Muscle layer of colon (tissue), 2 donors: ENCODE data around the gene BTRC.
"Not testable (repeated sequence)": the region's sequence is repeated elsewhere in the genome, so short reads cannot be mapped to it uniquely, and the experiment has no call there.

Experiments used
- H3K27ac ChIP-seq: one replicate; pipeline ENCODE4 v1.7.0; 2013; ENCODE audit warnings: low read depth, mild to moderate bottlenecking, low read length, moderate library complexity
- H3K27me3 ChIP-seq, 2 donors: one replicate each; pipeline ENCODE4 v1.7.0; 2013; ENCODE audit warnings: low read length in 2 of 2, mild to moderate bottlenecking in 2 of 2; ENCODE audit not compliant: insufficient read depth in 2 of 2, control insufficient read depth in 1 of 2
- H3K36me3 ChIP-seq: one replicate; pipeline ENCODE4 v1.7.0; 2013; ENCODE audit warnings: mild to moderate bottlenecking, low read length; ENCODE audit not compliant: insufficient read depth
- H3K4me1 ChIP-seq: one replicate; pipeline ENCODE4 v1.7.0; 2013; ENCODE audit warnings: mild to moderate bottlenecking, low read length; ENCODE audit not compliant: insufficient read depth
- H3K4me3 ChIP-seq, 2 donors: one replicate each; pipeline ENCODE4 v1.7.0; 2013; ENCODE audit warnings: low read length in 2 of 2, low read depth in 1 of 2, mild to moderate bottlenecking in 1 of 2, moderate library complexity in 1 of 2
- H3K9ac ChIP-seq: one replicate; pipeline ENCODE4 v1.7.0; 2013; ENCODE audit warnings: low read length
- H3K9me3 ChIP-seq: one replicate; pipeline ENCODE4 v1.7.0; 2013; ENCODE audit warnings: mild to moderate bottlenecking, low read length
- donor health status: abdominal sarcoma.
- donor health status: Adenocarcinoma of cecum.

Gene BTRC

DNA sequence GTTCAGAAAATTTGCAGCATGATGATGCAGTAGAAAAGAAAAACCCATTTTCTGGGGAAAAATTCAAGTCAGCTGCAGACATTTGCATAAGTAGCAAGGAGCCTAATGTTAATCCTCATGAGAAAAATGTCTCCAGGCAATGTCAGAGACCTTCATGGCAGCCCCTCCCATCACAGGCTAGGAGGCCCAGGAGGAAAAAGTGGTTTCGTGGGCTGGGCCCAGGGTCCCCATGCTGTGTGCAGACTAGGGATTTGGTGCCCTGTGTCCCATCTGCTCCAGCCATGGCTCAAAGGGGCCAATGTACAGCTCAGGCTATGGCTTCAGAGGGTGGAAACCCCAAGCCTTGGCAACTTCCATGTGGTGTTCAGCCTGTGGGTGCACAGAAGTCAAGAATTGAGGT lies 26.5 kb upstream of the BTRC start:
- not testable (repeated sequence) for H3K9ac ChIP-seq, H3K4me3 ChIP-seq, H3K27me3 ChIP-seq, H3K9me3 ChIP-seq, H3K27ac ChIP-seq, H3K4me1 ChIP-seq, H3K36me3 ChIP-seq

DNA sequence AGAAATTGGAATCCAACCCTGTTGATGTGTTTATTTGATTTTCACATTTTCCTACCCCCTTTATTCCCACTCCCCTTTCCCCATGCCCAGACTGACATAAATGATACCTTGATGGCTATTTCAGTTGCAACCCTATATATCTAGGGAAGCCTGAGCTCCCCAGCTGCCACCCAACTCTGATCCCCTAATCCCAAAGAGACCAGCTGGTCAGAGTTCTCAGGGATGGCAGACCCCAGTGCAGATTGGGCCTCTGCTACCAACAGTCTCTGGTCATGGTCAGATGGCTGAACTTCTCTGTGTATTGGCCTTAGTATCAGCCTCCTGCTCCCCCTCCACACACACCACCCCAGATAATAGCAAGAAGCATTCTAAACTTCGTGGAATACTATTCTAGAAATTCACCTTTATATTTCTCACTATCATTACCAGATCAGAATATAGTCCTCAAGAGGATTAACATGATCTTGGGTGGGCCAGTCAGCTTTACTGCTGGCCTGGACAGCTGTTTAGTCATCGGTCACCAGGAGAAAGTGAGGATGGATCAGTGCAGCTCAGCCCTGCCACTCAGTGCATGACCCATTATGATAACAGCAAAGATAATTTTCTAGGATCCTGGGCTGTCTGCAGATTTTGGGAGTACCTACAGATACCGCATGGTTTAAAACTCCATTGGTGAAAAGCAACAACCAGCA lies 24.5 kb upstream of the BTRC start:
- no peaks in the 10 kb centered on the region for H3K9me3 ChIP-seq
- no peaks in the 10 kb centered on the region for H3K27me3 ChIP-seq
- H3K4me3 ChIP-seq = no peak overlapping the region
- H3K9ac ChIP-seq = no peak overlapping the region
- H3K4me1 ChIP-seq = no peaks in the 10 kb centered on the region
- H3K27ac ChIP-seq = no peak overlapping the region
- H3K36me3 ChIP-seq = no peaks in the 10 kb centered on the region

DNA sequence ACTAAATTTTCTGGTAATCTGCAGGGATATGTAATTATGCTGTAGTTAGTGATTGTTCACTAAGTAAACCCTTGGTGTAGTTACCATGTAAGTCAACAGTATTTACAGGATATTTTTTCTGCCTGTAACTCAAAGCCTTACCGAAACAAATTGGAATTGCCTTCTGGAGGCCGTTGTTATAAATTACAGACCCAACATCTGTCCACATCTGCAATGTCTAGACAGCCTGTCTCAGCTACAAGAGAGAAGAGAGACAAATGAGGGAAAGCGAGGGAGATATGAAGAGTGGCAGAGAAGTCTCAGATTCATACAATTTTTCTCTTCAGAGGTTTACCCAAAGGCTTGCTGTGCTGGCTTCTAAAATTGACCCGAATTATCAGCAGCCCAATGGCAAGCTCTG lies 23.7 kb upstream of the BTRC start:
- Histone ChIP-seq H3K27me3 (no peaks in the 10 kb centered on the region), H3K9me3 (no peaks in the 10 kb centered on the region), H3K4me3 (no peak overlapping the region), H3K4me1 (no peaks in the 10 kb centered on the region), H3K36me3 (no peaks in the 10 kb centered on the region), H3K27ac (no peak overlapping the region), H3K9ac (no peak overlapping the region)

DNA sequence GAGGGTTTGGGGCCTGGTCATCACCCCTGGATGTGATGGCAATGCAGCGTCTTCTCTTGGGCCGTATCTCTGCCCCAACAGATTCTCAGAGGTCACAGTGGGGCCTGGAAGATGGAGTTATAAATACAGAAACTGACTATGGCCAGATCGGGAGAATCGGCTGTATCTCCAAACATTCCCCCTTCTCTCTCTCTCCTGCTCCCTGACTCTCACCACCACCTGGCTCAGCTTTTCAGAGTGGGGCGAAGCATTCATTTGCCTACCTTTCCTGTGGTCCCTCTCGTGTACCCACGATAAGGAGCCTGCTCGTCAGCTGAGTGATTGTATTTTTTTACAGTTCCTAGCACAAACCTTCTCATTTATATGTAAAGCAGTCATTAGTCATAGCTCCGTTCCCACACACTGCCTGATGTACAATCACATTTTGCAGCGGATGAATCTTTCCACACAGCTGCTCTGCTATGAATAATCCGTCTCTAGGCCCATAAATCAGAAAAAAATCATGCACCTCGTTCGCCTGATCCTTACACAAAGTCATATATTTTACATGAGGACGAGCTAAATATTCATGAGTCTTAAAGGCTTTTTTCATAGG lies 23.2 kb upstream of the BTRC start:
- Histone ChIP-seq H3K9me3 (no peaks in the 10 kb centered on the region), H3K27me3 (no peaks in the 10 kb centered on the region), H3K27ac (no peak overlapping the region), H3K4me3 (no peak overlapping the region), H3K4me1 (no peaks in the 10 kb centered on the region), H3K9ac (no peak overlapping the region), H3K36me3 (no peaks in the 10 kb centered on the region)

DNA sequence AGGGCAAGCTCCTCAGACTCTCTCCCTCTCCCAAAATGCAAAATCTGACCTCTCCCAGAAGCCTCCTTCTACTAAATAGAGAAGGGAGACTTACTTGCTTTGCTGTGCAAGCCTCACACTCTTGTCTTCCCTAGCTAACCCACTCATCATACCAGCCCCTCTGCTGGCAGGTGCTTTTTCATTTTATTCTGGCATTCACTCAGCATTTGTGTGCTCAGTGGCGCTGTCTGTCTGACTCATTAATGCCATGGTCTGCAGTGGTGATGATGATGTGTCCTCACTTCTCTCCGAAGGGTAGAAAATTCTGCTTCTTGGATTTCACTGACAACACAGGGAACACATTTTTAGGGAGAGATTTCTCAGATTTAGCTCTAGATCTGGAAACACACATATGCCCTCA lies 22.0 kb upstream of the BTRC start:
- Histone ChIP-seq H3K4me3 (no peak overlapping the region), H3K9me3 (no peaks in the 10 kb centered on the region), H3K27me3 (no peaks in the 10 kb centered on the region), H3K4me1 (no peaks in the 10 kb centered on the region), H3K36me3 (no peaks in the 10 kb centered on the region), H3K27ac (no peak overlapping the region), H3K9ac (no peak overlapping the region)

DNA sequence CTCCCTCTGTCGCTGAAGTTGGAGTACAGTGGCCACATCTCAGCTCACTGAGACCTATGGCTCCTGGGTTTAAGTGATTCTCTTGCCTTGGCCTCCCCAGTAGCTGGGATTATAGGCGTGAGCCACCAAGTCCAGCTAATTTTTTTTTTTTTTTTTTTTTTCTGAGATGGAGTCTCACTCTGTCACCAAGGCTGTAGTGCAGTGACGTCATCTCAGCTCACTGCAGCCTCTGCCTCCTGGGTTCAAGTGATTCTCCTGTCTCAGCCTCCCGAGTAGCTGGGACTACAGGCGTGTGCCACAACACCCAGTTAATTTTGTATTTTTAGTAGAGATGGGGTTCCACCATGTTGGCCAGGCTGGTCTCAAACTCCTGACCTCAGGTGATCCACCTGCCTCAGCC lies 19.7 kb upstream of the BTRC start:
- not testable (repeated sequence) for H3K4me1 ChIP-seq, H3K36me3 ChIP-seq, H3K9ac ChIP-seq, H3K27me3 ChIP-seq, H3K4me3 ChIP-seq, H3K9me3 ChIP-seq, H3K27ac ChIP-seq

DNA sequence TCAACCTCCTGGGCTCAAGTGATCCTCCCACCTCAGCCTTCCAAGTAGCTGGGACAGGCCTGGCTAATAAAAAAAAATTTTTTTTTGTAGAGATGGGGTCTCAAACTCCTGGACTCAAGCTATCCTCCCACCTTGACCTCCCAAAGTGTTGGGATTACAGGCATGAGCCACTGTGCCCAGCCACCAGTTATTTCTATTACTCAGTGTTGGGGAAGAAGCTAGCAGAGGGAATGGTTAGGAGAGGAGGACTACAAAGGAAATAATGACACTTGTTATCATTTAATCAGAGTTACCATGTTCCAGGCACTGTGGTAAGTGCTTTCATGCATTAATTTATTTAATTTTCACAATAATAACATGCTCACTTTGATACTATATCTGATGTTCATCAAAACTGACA lies 17.6 kb upstream of the BTRC start:
- H3K4me3 ChIP-seq = no peak overlapping the region
- H3K9ac ChIP-seq = no peak overlapping the region
- H3K4me1 ChIP-seq = no peaks in the 10 kb centered on the region
- no peak overlapping the region for H3K27ac ChIP-seq
- H3K27me3 ChIP-seq = no peaks in the 10 kb centered on the region
- no peaks in the 10 kb centered on the region for H3K9me3 ChIP-seq
- H3K36me3 ChIP-seq = no peaks in the 10 kb centered on the region

DNA sequence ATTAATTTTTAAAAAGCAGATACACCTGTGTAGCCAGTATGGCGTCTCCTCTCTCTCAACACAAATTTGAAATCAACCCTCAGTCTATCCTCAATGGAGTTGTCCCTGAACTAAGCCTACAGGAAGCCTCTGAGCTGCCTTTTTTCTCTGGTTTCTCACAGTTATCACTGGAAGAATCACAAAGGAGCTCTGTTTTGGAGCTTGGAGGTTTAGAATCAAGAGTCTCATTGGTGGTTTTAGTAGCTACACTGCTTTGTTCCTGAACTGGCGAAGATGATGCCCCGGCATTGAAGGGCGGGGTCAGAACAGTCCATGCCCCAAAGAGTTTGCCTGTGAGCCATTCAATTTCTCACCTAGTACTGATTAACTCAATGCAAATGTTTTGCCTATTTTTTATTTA lies 16.1 kb upstream of the BTRC start:
- Histone ChIP-seq H3K9ac (no peak overlapping the region), H3K4me1 (no peaks in the 10 kb centered on the region), H3K9me3 (no peaks in the 10 kb centered on the region), H3K36me3 (no peaks in the 10 kb centered on the region), H3K27ac (no peak overlapping the region), H3K4me3 (no peak overlapping the region), H3K27me3 (no peaks in the 10 kb centered on the region)

DNA sequence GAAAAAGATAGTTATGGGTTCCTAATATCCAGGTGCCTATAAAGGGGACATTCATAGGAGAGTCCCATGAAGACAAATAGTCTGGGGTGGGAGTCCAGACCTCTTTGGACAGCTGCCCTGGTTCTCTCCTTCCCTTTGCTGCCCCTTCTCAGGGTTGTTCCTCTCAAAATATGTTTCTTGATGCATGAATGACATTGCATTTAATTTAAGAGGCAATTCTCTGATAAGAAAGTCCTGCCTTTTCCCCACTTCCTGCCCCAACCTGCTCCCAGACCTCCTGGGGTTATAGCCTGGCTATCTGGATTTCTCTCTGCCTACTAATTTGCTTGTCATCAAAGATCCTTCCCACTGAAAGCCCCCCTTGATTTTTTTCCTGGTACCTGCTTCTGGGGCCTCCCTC lies 12.5 kb upstream of the BTRC start:
- Histone ChIP-seq H3K27me3 (no peaks in the 10 kb centered on the region), H3K4me3 (no peak overlapping the region), H3K4me1 (no peaks in the 10 kb centered on the region), H3K9ac (no peak overlapping the region), H3K9me3 (no peaks in the 10 kb centered on the region), H3K36me3 (no peaks in the 10 kb centered on the region), H3K27ac (no peak overlapping the region)

DNA sequence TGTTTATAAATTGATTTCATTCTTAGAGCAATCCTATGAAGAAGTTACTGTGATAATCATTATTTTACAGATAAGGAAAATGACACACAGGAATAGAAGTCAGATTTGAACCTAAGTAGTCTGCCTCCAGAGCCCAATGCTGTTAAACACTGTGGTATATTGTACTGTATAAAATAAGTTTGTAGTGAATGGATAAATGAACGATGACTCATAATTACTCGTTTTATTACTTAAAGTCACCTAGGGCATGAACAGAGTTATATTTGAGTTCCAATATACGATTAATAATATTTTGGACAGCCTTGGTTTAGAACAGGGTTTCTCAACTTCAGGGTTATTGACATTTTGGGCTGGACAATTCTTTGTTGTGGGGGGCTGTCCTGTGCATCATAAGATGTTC lies 7.8 kb upstream of the BTRC start:
- Histone ChIP-seq H3K36me3 (no peaks in the 10 kb centered on the region), H3K4me1 (no peaks in the 10 kb centered on the region), H3K27ac (no peak overlapping the region), H3K9me3 (no peaks in the 10 kb centered on the region), H3K9ac (no peak overlapping the region), H3K27me3 (no peaks in the 10 kb centered on the region), H3K4me3 (no peak overlapping the region)

DNA sequence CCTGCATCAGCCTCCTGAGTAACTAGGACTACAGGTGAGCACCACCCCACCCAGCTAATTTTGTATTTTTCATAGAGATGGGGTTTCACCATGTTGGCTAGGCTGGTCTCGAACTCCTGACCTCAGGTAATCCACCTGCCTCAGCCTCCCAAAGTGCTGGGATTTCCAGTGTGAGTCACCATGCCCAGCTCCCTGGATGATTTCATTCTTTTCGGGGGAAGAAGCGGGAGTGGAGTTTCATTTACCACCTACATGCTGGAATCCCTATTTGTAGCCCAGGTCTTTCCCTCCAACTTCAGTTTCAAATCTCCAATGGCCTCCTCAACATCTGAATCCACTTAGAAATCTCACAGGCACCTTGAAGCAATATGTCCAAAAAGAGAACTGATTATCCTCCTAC lies 2.9 kb upstream of the BTRC start:
- Histone ChIP-seq H3K4me3 (no peak overlapping the region), H3K9ac (no peak overlapping the region)

DNA sequence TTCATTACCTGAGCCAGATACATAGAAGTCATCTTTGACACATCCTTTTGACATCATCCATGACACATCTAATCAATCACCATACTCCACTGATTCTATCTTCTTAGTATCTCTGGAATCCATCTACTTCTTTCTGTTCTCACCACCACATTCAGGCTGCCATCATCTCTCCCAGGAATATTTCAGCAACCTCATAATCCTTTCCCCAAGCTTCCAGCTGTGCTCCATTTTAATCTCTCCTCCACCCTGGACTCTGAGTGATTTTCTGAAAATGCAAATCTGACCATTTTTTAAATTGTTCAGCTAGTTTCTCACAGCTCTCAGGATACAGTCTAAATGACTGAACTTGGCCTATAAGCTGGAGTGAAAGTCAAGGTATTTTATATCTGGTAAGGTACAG lies 2.5 kb upstream of the BTRC start:
- Histone ChIP-seq H3K27ac (no peak overlapping the region), H3K9ac (no peak overlapping the region), H3K36me3 (no peaks in the 10 kb centered on the region), H3K27me3 (no peaks in the 10 kb centered on the region), H3K4me3 (no peak overlapping the region), H3K9me3 (no peaks in the 10 kb centered on the region), H3K4me1 (peaks cover 11% of the 10 kb centered on the region)

More for the DNA sequence above, 2.9 kb upstream of the BTRC start:
- no peaks in the 10 kb centered on the region for H3K36me3 ChIP-seq
- no peaks in the 10 kb centered on the region for H3K27me3 ChIP-seq
- H3K27ac ChIP-seq = no peak overlapping the region
- H3K4me1 ChIP-seq = peaks cover 11% of the 10 kb centered on the region
- H3K9me3 ChIP-seq = no peaks in the 10 kb centered on the region
